ENCODE data around the gene DCAF10.
"Not testable (repeated sequence)": the region's sequence is repeated elsewhere in the genome, so short reads cannot be mapped to it uniquely, and the experiment has no call there.

Gene DCAF10

GRCh38 chr9:37790096-37790495 lies 10.5 kb upstream of the DCAF10 start:
- DNase-seq: no peak

- no peak for DNase-seq
These were observed 8.5 kb upstream of the DCAF10 start for GRCh38 chr9:37792122-37792521.

- DNase-seq: no peak
These were observed 4.4 kb upstream of the DCAF10 start for GRCh38 chr9:37796232-37796631.

GRCh38 chr9:37798677-37799076 lies 1.9 kb upstream of the DCAF10 start:
- DNase-seq: no peak

GRCh38 chr9:37801287-37801850 lies 772 bp downstream of the DCAF10 start:
- peak in 8 of 56 donors; percentile 8 to 52 (median 24) for DNase-seq

GRCh38 chr9:37801959-37802711 lies 1.5 kb downstream of the DCAF10 start:
- no peak for DNase-seq

GRCh38 chr9:37806271-37806670 lies 5.7 kb downstream of the DCAF10 start:
- no peak for DNase-seq

- DNase-seq: not testable (repeated sequence)
These were observed 9.1 kb downstream of the DCAF10 start for GRCh38 chr9:37809676-37810075.

- DNase-seq: no peak
These were observed 11.4 kb downstream of the DCAF10 start for GRCh38 chr9:37811906-37812476.

- no peak for DNase-seq
These were observed 12.3 kb downstream of the DCAF10 start for GRCh38 chr9:37812773-37813379.

GRCh38 chr9:37818849-37819248 lies 18.3 kb downstream of the DCAF10 start:
- DNase-seq: no peak

GRCh38 chr9:37820142-37820541 lies 19.5 kb downstream of the DCAF10 start:
- DNase-seq: no peak

- DNase-seq: not testable (repeated sequence)
These were observed 24.6 kb downstream of the DCAF10 start for GRCh38 chr9:37825174-37825573.

- DNase-seq: no peak
These were observed 27.0 kb downstream of the DCAF10 start for GRCh38 chr9:37827483-37828165.

GRCh38 chr9:37835821-37836220 lies 35.2 kb downstream of the DCAF10 start:
- no peak for DNase-seq

- no peak for DNase-seq
These were observed 35.8 kb downstream of the DCAF10 start for GRCh38 chr9:37836386-37836785.

GRCh38 chr9:37839496-37840461 lies 39.2 kb downstream of the DCAF10 start:
- DNase-seq: no peak

- DNase-seq: no peak
These were observed 40.1 kb downstream of the DCAF10 start for GRCh38 chr9:37840560-37841194.

- DNase-seq: no peak
These were observed 51.6 kb downstream of the DCAF10 start for GRCh38 chr9:37852222-37852621.

GRCh38 chr9:37856551-37856950 lies 56.0 kb downstream of the DCAF10 start:
- no peak for DNase-seq
